H4 (cell line): Measurements from ENCODE around the gene ICAM5. TPM values are rescaled to one million over a fixed set of nuclear protein-coding genes. Genes with fewer than 3 reads are reported as not detected.
"Not testable (repeated sequence)": the region's sequence is repeated elsewhere in the genome, so short reads cannot be mapped to it uniquely, and the experiment has no call there.

ENCODE experiments used
- DNase-seq: peaks from one replicate; pipeline ENCODE4 v3.0.0-alpha.2; 2015; ENCODE audit warnings: low spot score
- total RNA-seq: library from RNA; depleted of rRNA; stranded (reverse); fragments of >200 nt; shearing (Covaris generic); gene quantifications from 2 replicates; pipeline ENCODE4 v1.2.3, GENCODE V29; 2014

Gene ICAM5
- total RNA-seq, 1 experiment from 2014 or later = 0.87 TPM

GRCh38 chr19:10269333-10270179 lies 20.2 kb upstream of the ICAM5 start:
- peak; percentile 49 for DNase-seq

- no peak for DNase-seq
Observed at GRCh38 chr19:10270180-10270615, 19.6 kb upstream of the ICAM5 start.

GRCh38 chr19:10270616-10271394 lies 18.9 kb upstream of the ICAM5 start, which contains the start of gene ICAM1:
ICAM1 (plus strand) TSS chr19:10271120; CDS start chr19:10271160, 40 bp downstream.
- DNase-seq = no peak

- DNase-seq = no peak
Observed at GRCh38 chr19:10271543-10272086, 18.1 kb upstream of the ICAM5 start.

- no peak for DNase-seq
Observed at GRCh38 chr19:10274589-10274988, 15.2 kb upstream of the ICAM5 start.

GRCh38 chr19:10277795-10278589 lies 11.8 kb upstream of the ICAM5 start:
- no peak for DNase-seq

GRCh38 chr19:10278935-10279334 lies 10.8 kb upstream of the ICAM5 start:
- DNase-seq = no peak

- DNase-seq = no peak
Observed at GRCh38 chr19:10279737-10280442, 9.9 kb upstream of the ICAM5 start.

- DNase-seq = not testable (repeated sequence)
Observed at GRCh38 chr19:10282043-10282442, 7.7 kb upstream of the ICAM5 start.

- no peak for DNase-seq
Observed at GRCh38 chr19:10283301-10284064, 6.3 kb upstream of the ICAM5 start.

- DNase-seq = no peak
Observed at GRCh38 chr19:10284065-10284959, 5.4 kb upstream of the ICAM5 start.

GRCh38 chr19:10284960-10285278 lies 4.8 kb upstream of the ICAM5 start:
- DNase-seq = no peak

- DNase-seq = no peak
Observed at GRCh38 chr19:10285393-10285792, 4.4 kb upstream of the ICAM5 start.

- no peak for DNase-seq
Observed at GRCh38 chr19:10286803-10287737, 2.7 kb upstream of the ICAM5 start, which contains the start of gene ICAM4. ICAM4 (plus strand) TSS chr19:10286955; CDS start chr19:10287013, 58 bp downstream.

- no peak for DNase-seq
Observed at GRCh38 chr19:10288662-10289166, 1.0 kb upstream of the ICAM5 start.

- no peak for DNase-seq
Observed at GRCh38 chr19:10289167-10289835, 451 bp upstream of the ICAM5 start.

- DNase-seq = no peak
Observed at GRCh38 chr19:10290357-10290875, 664 bp downstream of the ICAM5 start.
